K562 (cell line): Measurements from ENCODE around the gene COL11A2. TPM values are rescaled to one million over a fixed set of nuclear protein-coding genes. Genes with fewer than 3 reads are reported as not detected.

Experiments
- ATAC-seq: fragments of 200-7000 bp; cut with Tn5 transposase; 3 replicates; pipeline ENCODE4 v1.9.1; 2020; ENCODE audit warnings: moderate library complexity
- BruUV-seq: library from RNA; stranded (reverse); fragments of 400-500 nt; replicated peaks from 2 replicates; lab custom pipeline; 2021; lab: Mats Ljungman, UMichigan
- CTCF ChIA-PET: fragments of 300-600 bp; formaldehyde crosslinking; extraction: SDS; loops from one replicate; lab custom pipeline; 2021; ENCODE audit warnings: low intra/inter-chr PET ratio; lab: Yijun Ruan, JAX
- POLR2A ChIA-PET: fragments of 300-600, 350-650 bp; sonication (Branson Sonifier 250); formaldehyde crosslinking; extraction: SDS; loops from one replicate; lab custom pipeline; 2021; ENCODE audit warnings: antibody characterized with exemption, inconsistent platforms; lab: Yijun Ruan, JAX
- DNase-seq, 4 experiments: peaks; one replicate each; pipeline versions ENCODE4 v3.0.0 to v3.0.0-alpha.2; 2011 to 2018; ENCODE audit warnings: low spot score in 3 of 4, mixed read lengths in 3 of 4; ENCODE audit errors: extremely low read depth in 1 of 4
- FAIRE-seq: peaks from 2 replicates; lab custom pipeline; 2011; peaks lifted over from hg19 to GRCh38; lab: Jason Lieb, UNC
- H2AFZ ChIP-seq: 2 replicates; pipeline ENCODE4 v1.6.0; 2011; ENCODE audit warnings: low read depth, low read length, control low read depth, inconsistent platforms
- H3K27ac ChIP-seq: fragments of 200-600 bp; 3 replicates; pipeline ENCODE4 v1.8.0; 2011; ENCODE audit warnings: low read depth, mild to moderate bottlenecking, control low read depth, inconsistent platforms, low read length, moderate library complexity, mixed read lengths; ENCODE audit errors: extremely low read depth
- H3K27me3 ChIP-seq, 2 experiments: fragments of 300-600 bp in 1 of 2; 2 replicates in 1 of 2; 3 replicates in 1 of 2; pipeline versions ENCODE4 v1.6.0 to v1.8.0; 2011; ENCODE audit warnings: inconsistent platforms in 2 of 2, low read length in 2 of 2, mild to moderate bottlenecking in 1 of 2, mixed read lengths in 1 of 2, moderate library complexity in 1 of 2; ENCODE audit not compliant: control insufficient read depth in 2 of 2, insufficient read depth in 2 of 2
- H3K36me3 ChIP-seq: fragments of 300-600 bp; 3 replicates; pipeline ENCODE4 v1.8.0; 2011; ENCODE audit warnings: mild to moderate bottlenecking, low read length, inconsistent platforms; ENCODE audit not compliant: control insufficient read depth, insufficient read depth
- H3K4me1 ChIP-seq, 2 experiments: fragments of 200-600 bp in 1 of 2; replicated peaks in 1 of 2; 2 replicates in 1 of 2; 3 replicates in 1 of 2; pipeline versions ENCODE4 v1.5.1 to v1.8.0; 2011; ENCODE audit warnings: inconsistent platforms in 2 of 2, low read length in 2 of 2, mild to moderate bottlenecking in 1 of 2, mixed read lengths in 1 of 2, moderate library complexity in 1 of 2; ENCODE audit not compliant: control insufficient read depth in 2 of 2, insufficient read depth in 2 of 2
- H3K4me2 ChIP-seq: 2 replicates; pipeline ENCODE4 v1.6.1; 2011; ENCODE audit warnings: low read length, control low read depth, inconsistent platforms, mixed read lengths; ENCODE audit not compliant: insufficient read depth
- H3K4me3 ChIP-seq: fragments of 200-600 bp; sonication (generic), shearing (Covaris generic); 2 replicates; pipeline ENCODE4 v1.5.1; 2016; ENCODE audit warnings: control low read depth, inconsistent platforms
- H3K79me2 ChIP-seq: fragments of 200-600 bp; 3 replicates; pipeline ENCODE4 v1.8.0; 2011; ENCODE audit warnings: low read length, inconsistent platforms; ENCODE audit not compliant: control insufficient read depth, insufficient read depth
- H3K9ac ChIP-seq, 2 experiments: 2 replicates each; pipeline versions ENCODE4 v1.6.0 to v1.6.1; 2011; ENCODE audit warnings: low read depth in 2 of 2, low read length in 2 of 2, control low read depth in 1 of 2, inconsistent platforms in 1 of 2, mild to moderate bottlenecking in 1 of 2, mixed read lengths in 1 of 2; ENCODE audit not compliant: insufficient read depth in 1 of 2
- H3K9me1 ChIP-seq: one replicate; pipeline ENCODE4 v1.6.0; 2011; ENCODE audit warnings: inconsistent platforms, mild to moderate bottlenecking, low read length, moderate library complexity; ENCODE audit not compliant: control insufficient read depth, insufficient read depth
- H3K9me3 ChIP-seq: replicated peaks from 2 replicates; pipeline ENCODE4 v1.5.1; 2011; ENCODE audit warnings: low read depth, low read length, inconsistent platforms; ENCODE audit not compliant: control insufficient read depth, insufficient read depth
- H4K20me1 ChIP-seq: replicated peaks from 2 replicates; pipeline ENCODE4 v1.6.1; 2011; ENCODE audit warnings: low read length, inconsistent platforms, mixed read lengths; ENCODE audit not compliant: control insufficient read depth, insufficient read depth
- ZNF764 ChIP-seq: fragments of 250-450 bp; sonication (Bioruptor Pico); IDR thresholded peaks from 2 replicates; pipeline ENCODE4 v1.4.0; 2020; ENCODE audit warnings: low read depth, mild to moderate bottlenecking, moderate library complexity
- whole genome bisulfite sequencing: fragments of 100-300 bp; shearing (Covaris generic); methylation state at CpG from one replicate; pipeline ENCODE4 v1.1.6; 2016; ENCODE audit warnings: low coverage, mixed read lengths; ENCODE audit not compliant: insufficient coverage; ENCODE audit errors: missing lambda C conversion rate; 5-methylcytosine and 5-hydroxymethylcytosine counted together
- in situ Hi-C: fragments of 300-500 bp; cut with MboI; formaldehyde crosslinking; loops from 4 replicates; pipeline ENCODE4 v1.15.0; 2018; ENCODE audit warnings: inconsistent platforms, mixed read lengths
- intact Hi-C: fragments of 100-400 bp; cut with micrococcal nuclease; formaldehyde crosslinking; loops from 2 replicates; pipeline ENCODE4 v1.14.2; 2022
- polyA plus RNA-seq, 8 experiments: library from polyadenylated mRNA; depleted of rRNA in 4 of 8; stranded (reverse) in 5 of 8; unstranded in 3 of 8; fragments of >200 nt; fragmentation: Nextera tagmentation in 2 of 8; fragmentation: Illumina TruSeq in 1 of 8; extraction: Ambion mirVana in 2 of 8; extraction: Trizol in 1 of 8; gene quantifications; 2 replicates each; pipeline versions ENCODE4 v1.2.1 to v1.2.3, GENCODE V29; 2011 to 2014; ENCODE audit warnings: inconsistent platforms in 1 of 8, missing spikeins in 1 of 8
- total RNA-seq, 7 experiments: library from RNA; depleted of rRNA in 6 of 7; stranded (reverse); fragments of >200 nt in 6 of 7; fragmentation: Illumina TruSeq in 2 of 7; extraction: Trizol in 2 of 7; gene quantifications; 2 replicates each; pipeline versions ENCODE4 v1.2.1 to v1.2.3, GENCODE V29; 2011 to 2021; ENCODE audit warnings: low replicate concordance in 1 of 7
- TF ChIP-seq, protein P1 (sequence below): fragments of 450-650 bp; IDR thresholded peaks from 2 replicates; pipeline ENCODE4 v1.6.1; 2018; ENCODE audit warnings: mild to moderate bottlenecking, low read depth; ENCODE audit not compliant: partially characterized antibody

Gene COL11A2
- total and polyA plus RNA-seq, 9 of the 15 experiments (the other 6 are each of a cell fraction or from before 2014, with no cell fraction given) = 0.04 to 0.35 (median 0.09) TPM; not detected in 1

DNA sequence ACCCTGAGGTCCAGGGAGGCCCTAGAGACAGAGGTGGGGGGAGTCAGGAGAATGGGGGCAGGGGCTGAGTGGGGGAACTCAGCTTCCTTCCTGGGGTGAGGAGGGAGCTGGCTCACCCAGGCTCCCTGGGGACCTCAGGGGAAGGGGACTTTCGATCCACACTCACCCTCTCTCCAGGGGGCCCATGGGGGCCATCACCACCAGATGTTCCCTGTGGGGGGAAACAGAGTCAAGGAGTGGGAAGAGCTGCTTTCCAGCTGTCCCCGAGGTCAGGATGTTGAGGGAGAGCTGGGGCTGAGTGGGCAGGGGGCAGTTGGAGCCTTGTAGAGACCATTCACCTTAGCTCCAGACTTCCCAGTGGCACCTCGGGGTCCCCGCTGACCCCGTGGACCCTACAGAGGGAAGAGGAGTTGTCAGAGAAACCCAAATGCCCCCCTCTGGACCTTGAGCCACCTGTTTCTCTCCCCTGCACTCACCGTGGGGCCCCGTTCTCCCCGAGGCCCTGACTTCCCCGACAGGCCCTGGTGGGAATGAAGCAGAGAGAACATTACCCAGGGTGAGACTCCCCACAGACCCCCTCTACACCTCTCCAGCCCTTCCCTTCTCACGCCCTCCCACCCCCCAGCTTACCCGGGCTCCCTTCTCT lies 18.6 kb downstream of the COL11A2 start:
- ATAC-seq (no peak), FAIRE-seq (no peak), DNase-seq (no peak)
- H3K4me2 ChIP-seq = no peak overlapping the region
- peaks cover 3 to 18% of the 10 kb centered on the region in 2 experiments; a peak in 4 of 5 replicates for H3K27me3 ChIP-seq
- no peaks in the 10 kb centered on the region for H3K9me1 ChIP-seq
- no peaks in the 10 kb centered on the region; the same call in 1 of the 2 replicates for H4K20me1 ChIP-seq
- no peak overlapping the region for H3K4me3 ChIP-seq
- in situ Hi-C loops (no loop called here), intact Hi-C loops (loop anchor here (2.0 kb wide), 1 partner anchor 51 kb away; no protein-coding TSS in a partner anchor)
- BruUV-seq = no TSS peak
- no peaks in the 10 kb centered on the region for H3K4me1 ChIP-seq
- H2AFZ ChIP-seq = no peak overlapping the region
- no peak for TF ChIP-seq ZNF764 (CRISPR knock-in tag)
- TF ChIP-seq, protein P1, sequence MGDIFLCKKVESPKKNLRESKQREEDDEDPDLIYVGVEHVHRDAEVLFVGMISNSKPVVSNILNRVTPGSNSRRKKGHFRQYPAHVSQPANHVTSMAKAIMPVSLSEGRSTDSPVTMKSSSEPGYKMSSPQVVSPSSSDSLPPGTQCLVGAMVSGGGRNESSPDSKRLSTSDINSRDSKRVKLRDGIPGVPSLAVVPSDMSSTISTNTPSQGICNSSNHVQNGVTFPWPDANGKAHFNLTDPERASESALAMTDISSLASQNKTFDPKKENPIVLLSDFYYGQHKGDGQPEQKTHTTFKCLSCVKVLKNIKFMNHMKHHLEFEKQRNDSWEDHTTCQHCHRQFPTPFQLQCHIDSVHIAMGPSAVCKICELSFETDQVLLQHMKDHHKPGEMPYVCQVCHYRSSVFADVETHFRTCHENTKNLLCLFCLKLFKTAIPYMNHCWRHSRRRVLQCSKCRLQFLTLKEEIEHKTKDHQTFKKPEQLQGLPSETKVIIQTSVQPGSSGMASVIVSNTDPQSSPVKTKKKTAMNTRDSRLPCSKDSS = no peak
- H3K36me3 ChIP-seq = no peaks in the 10 kb centered on the region
- H3K79me2 ChIP-seq = no peaks in the 10 kb centered on the region
- CTCF ChIA-PET = interaction anchor here (1.2 to 2.7 kb wide), 5 partner anchors 12 to 158 kb away, joined by 3 to 20 read pairs (median 12); no protein-coding TSS in a partner anchor
- no peaks in the 10 kb centered on the region for H3K9me3 ChIP-seq
- 0% methylated on average over 10 of the region's 11 CpGs for WGBS
- POLR2A ChIA-PET = interaction anchor here (0.6 to 2.7 kb wide), 8 partner anchors 10 to 1948 kb away, joined by 3 to 11 read pairs (median 4); partner anchors contain the start of gene RPS18
- H3K9ac ChIP-seq = no peak overlapping the region
- H3K27ac ChIP-seq = no peak overlapping the region
